K562 (cell line): ENCODE data around the gene CEP192. TPM values are rescaled to one million over a fixed set of nuclear protein-coding genes. Genes with fewer than 3 reads are reported as not detected.

Experiments
- ASH1L ChIP-seq: fragments of 450-650 bp; IDR thresholded peaks from 2 replicates; pipeline ENCODE4 v1.6.1; 2018; ENCODE audit warnings: borderline replicate concordance, mild to moderate bottlenecking, low read depth; ENCODE audit not compliant: partially characterized antibody
- ATF1 ChIP-seq, 2 experiments: fragments of 450-650 bp in 1 of 2; IDR thresholded peaks; 2 replicates each; pipeline ENCODE4 v1.6.1; 2016; ENCODE audit warnings: missing compliant biosample characterization in 1 of 2, missing genetic modification characterization in 1 of 2
- BCL6 ChIP-seq: fragments of 250-450 bp; sonication (Bioruptor Pico); IDR thresholded peaks from 2 replicates; pipeline ENCODE4 v1.4.0; 2020
- BCLAF1 ChIP-seq, 2 experiments: fragments of 450-650 bp in 1 of 2; IDR thresholded peaks; 2 replicates each; pipeline ENCODE4 v1.6.1; 2011 to 2017; ENCODE audit warnings: low read depth in 2 of 2, antibody characterized with exemption in 1 of 2, borderline replicate concordance in 1 of 2, low read length in 1 of 2, mild to moderate bottlenecking in 1 of 2, mixed read lengths in 1 of 2; ENCODE audit not compliant: control insufficient read depth in 1 of 2
- CBFA2T2 ChIP-seq: fragments of 450-650 bp; conservative IDR thresholded peaks from 2 replicates; pipeline ENCODE4 v1.6.1; 2017; ENCODE audit warnings: mild to moderate bottlenecking
- EHMT2 ChIP-seq: fragments of 450-650 bp; IDR thresholded peaks from 2 replicates; pipeline ENCODE4 v1.6.1; 2018; ENCODE audit warnings: antibody characterized with exemption
- HNRNPUL1 ChIP-seq: fragments of 200-400 bp; formaldehyde crosslinking; IDR thresholded peaks from 2 replicates; pipeline ENCODE4 v1.6.1; 2017; ENCODE audit warnings: low read length
- KDM1A ChIP-seq, 2 experiments: fragments of 450-650 bp; IDR thresholded peaks; 2 replicates each; pipeline ENCODE4 v1.6.1; 2016; ENCODE audit warnings: mild to moderate bottlenecking in 2 of 2
- MAX ChIP-seq: sonication (generic); formaldehyde crosslinking; IDR thresholded peaks from 2 replicates; pipeline ENCODE4 v1.9.0; 2022; ENCODE audit warnings: mild to moderate bottlenecking, missing genetic modification reagents
- MITF ChIP-seq: IDR thresholded peaks from 2 replicates; pipeline ENCODE4 v1.6.1; 2014; ENCODE audit warnings: antibody characterized with exemption
- NBN ChIP-seq: fragments of 450-650 bp; IDR thresholded peaks from 2 replicates; pipeline ENCODE4 v1.6.1; 2016; ENCODE audit warnings: low read depth, mild to moderate bottlenecking
- NCOA4 ChIP-seq: fragments of 450-650 bp; IDR thresholded peaks from 2 replicates; pipeline ENCODE4 v1.6.1; 2018; ENCODE audit warnings: mild to moderate bottlenecking; ENCODE audit not compliant: partially characterized antibody
- NCOR1 ChIP-seq: fragments of 450-650 bp; IDR thresholded peaks from 2 replicates; pipeline ENCODE4 v1.6.1; 2016; ENCODE audit warnings: mild to moderate bottlenecking, moderate library complexity
- POLR2AphosphoS5 ChIP-seq: IDR thresholded peaks from 2 replicates; pipeline ENCODE4 v1.6.1; 2011; ENCODE audit warnings: mild to moderate bottlenecking, low read depth, low read length, moderate library complexity; ENCODE audit not compliant: control insufficient read depth, insufficient read depth
- SFPQ ChIP-seq: fragments of 200-400 bp; formaldehyde crosslinking; IDR thresholded peaks from 2 replicates; pipeline ENCODE4 v1.6.1; 2017; ENCODE audit warnings: mild to moderate bottlenecking, low read depth, low read length, moderate library complexity
- SMARCE1 ChIP-seq: fragments of 450-650 bp; IDR thresholded peaks from 2 replicates; pipeline ENCODE4 v1.7.1; 2016; ENCODE audit warnings: mild to moderate bottlenecking
- SUPT5H ChIP-seq: fragments of 450-650 bp; IDR thresholded peaks from 2 replicates; pipeline ENCODE4 v1.6.1; 2016
- TAF1 ChIP-seq: IDR thresholded peaks from 2 replicates; pipeline ENCODE4 v1.6.1; 2011; ENCODE audit warnings: mild to moderate bottlenecking, low read length, moderate library complexity; ENCODE audit not compliant: insufficient read depth, control insufficient read depth, severe bottlenecking; ENCODE audit errors: extremely low read depth
- TEAD4 ChIP-seq, 2 experiments: sonication (generic) in 1 of 2; formaldehyde crosslinking in 1 of 2; IDR thresholded peaks; 2 replicates each; pipeline versions ENCODE4 v1.6.1 to v1.8.0; 2012 to 2022; ENCODE audit warnings: borderline replicate concordance in 1 of 2, inconsistent platforms in 1 of 2, low read length in 1 of 2, mild to moderate bottlenecking in 1 of 2, missing genetic modification reagents in 1 of 2
- polyA plus RNA-seq, 8 experiments: library from polyadenylated mRNA; depleted of rRNA in 4 of 8; stranded (reverse) in 5 of 8; unstranded in 3 of 8; fragments of >200 nt; fragmentation: Nextera tagmentation in 2 of 8; fragmentation: Illumina TruSeq in 1 of 8; extraction: Ambion mirVana in 2 of 8; extraction: Trizol in 1 of 8; gene quantifications; 2 replicates each; pipeline versions ENCODE4 v1.2.1 to v1.2.3, GENCODE V29; 2011 to 2014; ENCODE audit warnings: inconsistent platforms in 1 of 8, missing spikeins in 1 of 8
- total RNA-seq, 7 experiments: library from RNA; depleted of rRNA in 6 of 7; stranded (reverse); fragments of >200 nt in 6 of 7; fragmentation: Illumina TruSeq in 2 of 7; extraction: Trizol in 2 of 7; gene quantifications; 2 replicates each; pipeline versions ENCODE4 v1.2.1 to v1.2.3, GENCODE V29; 2011 to 2021; ENCODE audit warnings: low replicate concordance in 1 of 7
- TF ChIP-seq, protein P1 (sequence below): fragments of 450-650 bp; formaldehyde crosslinking; IDR thresholded peaks from 2 replicates; pipeline ENCODE4 v1.4.0; 2022; ENCODE audit warnings: missing genetic modification characterization

The CEP192 gene
- total and polyA plus RNA-seq, 9 of the 15 experiments (the other 6 are each of a cell fraction or from before 2014, with no cell fraction given), result 14.4 to 54.4 (median 35.8) TPM

GRCh38 chr18:12990123-12990475 is 1.1 kb upstream of the CEP192 start (continued):
- no peak for TF ChIP-seq SFPQ
- no peak for TF ChIP-seq BCL6
- TF ChIP-seq NBN, result peak; percentile 82
- peak; percentile 82 for TF ChIP-seq NCOA4
- TF ChIP-seq NCOR1, result 0 out of 2 replicates have a peak, but pooled peaks have one; percentile 34
- TF ChIP-seq TAF1, result peak; percentile 18
- TF ChIP-seq TEAD4 (IDR thresholded peaks at IDR 0.05; ENCODE audit: low read length), result no peak; the same call in 1 of the 2 replicates
- no peak for TF ChIP-seq TEAD4 (CRISPR knock-in tag; IDR thresholded peaks at IDR 0.05; ENCODE audit: borderline replicate concordance)
- peak; percentile 49; the same call in 1 of the 2 replicates for TF ChIP-seq POLR2AphosphoS5
- TF ChIP-seq ASH1L, result peak; percentile 43
- peak; percentile 71 for TF ChIP-seq SMARCE1
- TF ChIP-seq ATF1 (CRISPR knock-in tag; IDR thresholded peaks at IDR 0.05), result no peak
- no peak for TF ChIP-seq ATF1 (tag; IDR thresholded peaks at IDR 0.05)
- TF ChIP-seq HNRNPUL1, result no peak
- peak; percentile 86 for TF ChIP-seq EHMT2
- peak; percentile 86 for TF ChIP-seq SUPT5H
- peak in 1 of 2 experiments; percentile 40; a peak in 1 of 4 replicates for TF ChIP-seq KDM1A (IDR thresholded peaks at IDR 0.05)
- peak in 1 of 2 experiments; percentile 73; a peak in 1 of 4 replicates for TF ChIP-seq BCLAF1 (IDR thresholded peaks at IDR 0.05; ENCODE audit: borderline replicate concordance in 1 of 2, control insufficient read depth in 1 of 2, low read depth in 2 of 2, low read length in 1 of 2)
- no peak for TF ChIP-seq MITF
- TF ChIP-seq, protein P1, sequence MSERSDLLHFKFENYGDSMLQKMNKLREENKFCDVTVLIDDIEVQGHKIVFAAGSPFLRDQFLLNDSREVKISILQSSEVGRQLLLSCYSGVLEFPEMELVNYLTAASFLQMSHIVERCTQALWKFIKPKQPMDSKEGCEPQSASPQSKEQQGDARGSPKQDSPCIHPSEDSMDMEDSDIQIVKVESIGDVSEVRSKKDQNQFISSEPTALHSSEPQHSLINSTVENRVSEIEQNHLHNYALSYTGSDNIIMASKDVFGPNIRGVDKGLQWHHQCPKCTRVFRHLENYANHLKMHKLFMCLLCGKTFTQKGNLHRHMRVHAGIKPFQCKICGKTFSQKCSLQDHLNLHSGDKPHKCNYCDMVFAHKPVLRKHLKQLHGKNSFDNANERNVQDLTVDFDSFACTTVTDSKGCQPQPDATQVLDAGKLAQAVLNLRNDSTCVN (CRISPR knock-in tag), result peak; percentile 98
- no peak for TF ChIP-seq CBFA2T2
- TF ChIP-seq MAX (CRISPR knock-in tag), result peak; percentile 54; the same call in 1 of the 2 replicates
